ENCODE data around the gene SERPINE3. TPM values are rescaled to one million over a fixed set of nuclear protein-coding genes. Genes with fewer than 3 reads are reported as not detected.

The SERPINE3 gene
- total RNA-seq, 1 experiment from 2014 or later: not detected

- no peaks in the 10 kb centered on the region for H3K36me3 ChIP-seq (ENCODE audit: insufficient read depth, low read length, poor library complexity, severe bottlenecking)
- H3K27ac ChIP-seq (ENCODE audit: low read depth, low read length, poor library complexity, severe bottlenecking): no peak overlapping the region
- no peaks in the 10 kb centered on the region for H3K9me3 ChIP-seq (ENCODE audit: low read depth, low read length, poor library complexity, severe bottlenecking)
- no peak overlapping the region for H3K4me3 ChIP-seq (ENCODE audit: low read depth, low read length, poor library complexity, severe bottlenecking)
- ChIA-PET POLR2A (ENCODE audit: low non-redundant PET) (no interaction called here), CTCF (no interaction called here)
- intact Hi-C loops (cut with micrococcal nuclease; ENCODE audit: unreplicated experiment): no loop called here
- no peaks in the 10 kb centered on the region for H3K27me3 ChIP-seq (replicated peaks; ENCODE audit: insufficient read depth, low read depth, low read length, poor library complexity)
- TF ChIP-seq CTCF (conservative IDR thresholded peaks at IDR 0.05; ENCODE audit: low read depth, low read length): no peak
- H3K4me1 ChIP-seq (ENCODE audit: insufficient read depth, low read length, poor library complexity, severe bottlenecking): peaks cover 5% of the 10 kb centered on the region
- BruUV-seq (replicated peaks): no TSS peak
- no peak for DNase-seq (ENCODE audit: low spot score)
Observed at GRCh38 chr13:51303882-51304281, 35.6 kb upstream of the SERPINE3 start.

- BruUV-seq (replicated peaks): no TSS peak
- no peaks in the 10 kb centered on the region for H3K27me3 ChIP-seq (replicated peaks; ENCODE audit: insufficient read depth, low read depth, low read length, poor library complexity)
- POLR2A ChIA-PET (ENCODE audit: low non-redundant PET): no interaction called here
- H3K4me1 ChIP-seq (ENCODE audit: insufficient read depth, low read length, poor library complexity, severe bottlenecking): peaks cover 5% of the 10 kb centered on the region
- H3K9me3 ChIP-seq (ENCODE audit: low read depth, low read length, poor library complexity, severe bottlenecking): no peaks in the 10 kb centered on the region
- intact Hi-C loops (cut with micrococcal nuclease; ENCODE audit: unreplicated experiment): no loop called here
- H3K36me3 ChIP-seq (ENCODE audit: insufficient read depth, low read length, poor library complexity, severe bottlenecking): no peaks in the 10 kb centered on the region
- H3K4me3 ChIP-seq (ENCODE audit: low read depth, low read length, poor library complexity, severe bottlenecking): no peak overlapping the region
- no peak for DNase-seq (ENCODE audit: low spot score)
- CTCF ChIA-PET: no interaction called here
- TF ChIP-seq CTCF (conservative IDR thresholded peaks at IDR 0.05; ENCODE audit: low read depth, low read length) (no peak), EZH2 (IDR thresholded peaks at IDR 0.05; ENCODE audit: borderline replicate concordance, low read depth, low read length, poor library complexity, severe bottlenecking) (no peak)
- H3K27ac ChIP-seq (ENCODE audit: low read depth, low read length, poor library complexity, severe bottlenecking): no peak overlapping the region
Observed at GRCh38 chr13:51305271-51305967, 34.1 kb upstream of the SERPINE3 start.

GRCh38 chr13:51308781-51309180 is 30.7 kb upstream of the SERPINE3 start:
- H3K4me1 ChIP-seq (ENCODE audit: insufficient read depth, low read length, poor library complexity, severe bottlenecking): peaks cover 6% of the 10 kb centered on the region
- TF ChIP-seq CTCF (conservative IDR thresholded peaks at IDR 0.05; ENCODE audit: low read depth, low read length) (no peak), EZH2 (IDR thresholded peaks at IDR 0.05; ENCODE audit: borderline replicate concordance, low read depth, low read length, poor library complexity, severe bottlenecking) (no peak)
- H3K27me3 ChIP-seq (replicated peaks; ENCODE audit: insufficient read depth, low read depth, low read length, poor library complexity): no peaks in the 10 kb centered on the region
- H3K9me3 ChIP-seq (ENCODE audit: low read depth, low read length, poor library complexity, severe bottlenecking): no peaks in the 10 kb centered on the region
- H3K4me3 ChIP-seq (ENCODE audit: low read depth, low read length, poor library complexity, severe bottlenecking): no peak overlapping the region
- BruUV-seq (replicated peaks): no TSS peak
- ChIA-PET POLR2A (ENCODE audit: low non-redundant PET) (interaction anchor here (1.0 kb wide), 1 partner anchor 144 kb away, joined by 4 read pairs; the partner anchor contains the start of gene INTS6), CTCF (interaction anchor here (1.1 kb wide), 1 partner anchor 183 kb away, joined by 3 read pairs; no protein-coding TSS in a partner anchor)
- DNase-seq (ENCODE audit: low spot score): no peak
- H3K36me3 ChIP-seq (ENCODE audit: insufficient read depth, low read length, poor library complexity, severe bottlenecking): no peaks in the 10 kb centered on the region
- no peak overlapping the region for H3K27ac ChIP-seq (ENCODE audit: low read depth, low read length, poor library complexity, severe bottlenecking)
- intact Hi-C loops (cut with micrococcal nuclease; ENCODE audit: unreplicated experiment): no loop called here
